Spleen (tissue), 7 donors: ENCODE data around the gene RPL29.

Source experiments
- POLR2A ChIP-seq, 3 donors: fragments of 450-650 bp; IDR thresholded peaks; one replicate each; pipeline ENCODE4 v1.5.1; 2017; ENCODE audit warnings: antibody characterized with exemption in 3 of 3, mild to moderate bottlenecking in 1 of 3
- POLR2AphosphoS5 ChIP-seq, 3 donors: sonication (generic); formaldehyde crosslinking; IDR thresholded peaks; one replicate each; pipeline ENCODE4 v1.5.1; 2017; ENCODE audit warnings: antibody characterized with exemption in 3 of 3
- TF ChIP-seq, protein P1 (sequence below), 11 experiments: fragments of 200-600 bp in 7 of 11; fragments of 450-650 bp in 4 of 11; sonication (generic) in 4 of 11; IDR thresholded peaks in 8 of 11; conservative IDR thresholded peaks in 3 of 11; 1 replicate in 7 of 11; 2 replicates in 4 of 11; pipeline versions ENCODE4 v1.4.0 to v1.8.0; 2016 to 2021; ENCODE audit warnings: antibody characterized with exemption in 11 of 11, inconsistent platforms in 4 of 11, mild to moderate bottlenecking in 1 of 11
- donor health status: DM: no; HTN: no; CAD: no; lungs with moderate emphysema.
- donor health status: DM: no; HTN: no; CAD: no.
- donor health status: DM: no; HTN: no; CAD: no.

DNA sequence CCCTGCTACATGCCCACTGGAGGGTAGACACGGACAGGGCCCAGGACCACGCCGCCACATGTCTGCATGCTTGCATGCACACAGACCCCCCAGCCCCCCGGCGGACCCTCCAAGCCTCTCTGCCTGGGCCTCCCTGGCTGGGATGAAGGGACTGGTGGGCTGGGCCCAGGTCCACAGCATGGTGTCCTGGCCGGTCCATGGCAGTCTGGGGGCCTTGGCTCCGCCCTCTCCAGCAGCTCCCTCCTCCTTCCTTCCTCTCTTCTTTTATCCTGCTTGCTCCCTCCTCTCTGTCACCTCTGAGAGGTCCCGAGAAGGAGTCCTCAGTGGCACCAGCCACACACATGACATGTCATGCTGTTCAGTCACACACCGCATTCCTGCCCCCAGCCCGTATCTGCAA lies 36.2 kb upstream of the RPL29 start:
- TF ChIP-seq, protein P1, sequence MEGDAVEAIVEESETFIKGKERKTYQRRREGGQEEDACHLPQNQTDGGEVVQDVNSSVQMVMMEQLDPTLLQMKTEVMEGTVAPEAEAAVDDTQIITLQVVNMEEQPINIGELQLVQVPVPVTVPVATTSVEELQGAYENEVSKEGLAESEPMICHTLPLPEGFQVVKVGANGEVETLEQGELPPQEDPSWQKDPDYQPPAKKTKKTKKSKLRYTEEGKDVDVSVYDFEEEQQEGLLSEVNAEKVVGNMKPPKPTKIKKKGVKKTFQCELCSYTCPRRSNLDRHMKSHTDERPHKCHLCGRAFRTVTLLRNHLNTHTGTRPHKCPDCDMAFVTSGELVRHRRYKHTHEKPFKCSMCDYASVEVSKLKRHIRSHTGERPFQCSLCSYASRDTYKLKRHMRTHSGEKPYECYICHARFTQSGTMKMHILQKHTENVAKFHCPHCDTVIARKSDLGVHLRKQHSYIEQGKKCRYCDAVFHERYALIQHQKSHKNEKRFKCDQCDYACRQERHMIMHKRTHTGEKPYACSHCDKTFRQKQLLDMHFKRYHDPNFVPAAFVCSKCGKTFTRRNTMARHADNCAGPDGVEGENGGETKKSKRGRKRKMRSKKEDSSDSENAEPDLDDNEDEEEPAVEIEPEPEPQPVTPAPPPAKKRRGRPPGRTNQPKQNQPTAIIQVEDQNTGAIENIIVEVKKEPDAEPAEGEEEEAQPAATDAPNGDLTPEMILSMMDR (IDR thresholded peaks at IDR 0.05 in 8 of 11, conservative IDR thresholded peaks at IDR 0.05 in 3 of 11), result no peak
- TF ChIP-seq POLR2A (IDR thresholded peaks at IDR 0.05) (no peak), POLR2AphosphoS5 (IDR thresholded peaks at IDR 0.05) (no peak)
